HFF-Myc (cell line): ENCODE results near the gene GLI3.
A peak's percentile ranks its signal among the peaks of the same experiment; 100 is the strongest.

ENCODE experiments used
- DNase-seq: peaks from one replicate; pipeline ENCODE4 v3.0.0-alpha.2; 2011; ENCODE audit warnings: low read depth; ENCODE audit errors: extremely low read depth
- H3K4me3 ChIP-seq: replicated peaks from 2 replicates; pipeline ENCODE4 v1.5.1; 2011; ENCODE audit warnings: low read depth, mild to moderate bottlenecking, control low read depth, low read length
- CTCF ChIP-seq: IDR thresholded peaks from 2 replicates; pipeline ENCODE4 v1.5.1; 2012; ENCODE audit warnings: mild to moderate bottlenecking, low read depth, low read length, control low read depth; ENCODE audit errors: missing control alignments

Gene GLI3

GRCh38 chr7:41924796-41925195 lies 312.2 kb downstream of the GLI3 start:
- H3K4me3 ChIP-seq: no peak overlapping the region
- no peak for DNase-seq
- TF ChIP-seq CTCF: no peak

GRCh38 chr7:41922373-41922772 lies 314.6 kb downstream of the GLI3 start:
- TF ChIP-seq CTCF: no peak
- no peak for DNase-seq

GRCh38 chr7:41921453-41921981 lies 315.5 kb downstream of the GLI3 start:
- peak; percentile 79 for DNase-seq
- TF ChIP-seq CTCF: no peak
- H3K4me3 ChIP-seq: no peak overlapping the region

More at GRCh38 chr7:41922373-41922772, 314.6 kb downstream of the GLI3 start:
- H3K4me3 ChIP-seq: no peak overlapping the region

- H3K4me3 ChIP-seq: no peak overlapping the region
- no peak for TF ChIP-seq CTCF
- no peak for DNase-seq
These were observed 318.4 kb downstream of the GLI3 start for GRCh38 chr7:41918597-41918996.

GRCh38 chr7:41916450-41916927 lies 320.5 kb downstream of the GLI3 start:
- no peak for TF ChIP-seq CTCF
- H3K4me3 ChIP-seq: no peak overlapping the region
- DNase-seq: peak; percentile 95

- DNase-seq: no peak
- no peak for TF ChIP-seq CTCF
- no peak overlapping the region for H3K4me3 ChIP-seq
These were observed 321.1 kb downstream of the GLI3 start for GRCh38 chr7:41915871-41916270.
